MM.1S (cell line): Measurements from ENCODE around the gene VSTM4.

Source experiments
- CTCF ChIP-seq: fragments of 300-600 bp; sonication (generic); IDR thresholded peaks from 2 replicates; pipeline ENCODE4 v1.5.1; 2016; ENCODE audit warnings: antibody characterized with exemption, low read length, mixed read lengths
- EZH2phosphoT487 ChIP-seq: fragments of 300-600 bp; sonication (generic); IDR thresholded peaks from 2 replicates; pipeline ENCODE4 v1.6.1; 2018; ENCODE audit warnings: antibody characterized with exemption, low read length

GRCh38 chr10:49023752-49024151 lies 91.6 kb downstream of the VSTM4 start:
- TF ChIP-seq CTCF = no peak
- no peak for TF ChIP-seq EZH2phosphoT487
